ENCODE data around the gene CGB5.
"Not testable (repeated sequence)": the region's sequence is repeated elsewhere in the genome, so short reads cannot be mapped to it uniquely, and the experiment has no call there.

The CGB5 gene

DNA sequence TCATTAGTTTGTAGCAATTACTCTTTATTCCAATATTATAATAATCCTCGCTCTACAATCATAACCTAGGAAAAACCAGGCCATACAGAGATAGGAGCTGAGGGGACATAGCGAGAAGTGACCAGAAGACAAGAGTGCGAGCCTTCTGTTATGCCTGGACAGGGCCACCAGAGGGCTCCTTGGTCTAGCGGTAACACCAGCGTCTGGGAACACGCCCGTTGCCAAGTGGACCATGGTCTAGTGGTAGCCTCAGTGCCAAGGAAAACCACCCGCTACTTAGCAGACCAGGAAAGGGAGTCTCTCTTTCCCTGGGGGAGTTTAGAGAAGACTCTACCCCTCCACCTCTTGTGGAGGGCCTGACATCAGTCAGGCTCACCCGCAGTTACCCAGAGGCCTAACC is 31.2 kb downstream of the CGB5 start:
- H3K4me3 ChIP-seq (ENCODE audit: low read depth, low read length); DNase-seq (ENCODE audit: low read depth); in situ Hi-C loops (cut with HindIII; ENCODE audit: low sequenced_read_pairs): not testable (repeated sequence)
- peak; percentile 66 for TF ChIP-seq CTCF (IDR thresholded peaks at IDR 0.05; ENCODE audit: low read depth, low read length, missing control alignments)

- in situ Hi-C loops (cut with HindIII; ENCODE audit: low sequenced_read_pairs) = no loop called here
- no peak overlapping the region for H3K4me3 ChIP-seq (ENCODE audit: low read depth, low read length)
- DNase-seq (ENCODE audit: low read depth) = no peak
- TF ChIP-seq CTCF (IDR thresholded peaks at IDR 0.05; ENCODE audit: low read depth, low read length, missing control alignments) = no peak
Measured at GRCh38 chr19:49080392-49080791, 36.7 kb downstream of the CGB5 start.

- in situ Hi-C loops (cut with HindIII; ENCODE audit: low sequenced_read_pairs) = no loop called here
- no peak for DNase-seq (ENCODE audit: low read depth)
- no peak overlapping the region for H3K4me3 ChIP-seq (ENCODE audit: low read depth, low read length)
- TF ChIP-seq CTCF (IDR thresholded peaks at IDR 0.05; ENCODE audit: low read depth, low read length, missing control alignments) = no peak
Measured at GRCh38 chr19:49081273-49081672, 37.6 kb downstream of the CGB5 start.

- no peak for TF ChIP-seq CTCF (IDR thresholded peaks at IDR 0.05; ENCODE audit: low read depth, low read length, missing control alignments)
- no peak for DNase-seq (ENCODE audit: low read depth)
- peak overlapping the region; percentile 99 for H3K4me3 ChIP-seq (ENCODE audit: low read depth, low read length)
- in situ Hi-C loops (cut with HindIII; ENCODE audit: low sequenced_read_pairs) = no loop called here
Measured at GRCh38 chr19:49084206-49085019, 40.8 kb downstream of the CGB5 start.

- DNase-seq (ENCODE audit: low read depth) = peak; percentile 98
- no peak for TF ChIP-seq CTCF (IDR thresholded peaks at IDR 0.05; ENCODE audit: low read depth, low read length, missing control alignments)
- in situ Hi-C loops (cut with HindIII; ENCODE audit: low sequenced_read_pairs) = no loop called here
- peak within 1 kb of the TSS; percentile 99 for H3K4me3 ChIP-seq (ENCODE audit: low read depth, low read length)
Measured at GRCh38 chr19:49085020-49085867, 41.6 kb downstream of the CGB5 start, which contains the start of gene SNRNP70. TSS of gene SNRNP70 (plus strand) at chr19:49085451. CDS start at chr19:49086415, 964 bp downstream.

DNA sequence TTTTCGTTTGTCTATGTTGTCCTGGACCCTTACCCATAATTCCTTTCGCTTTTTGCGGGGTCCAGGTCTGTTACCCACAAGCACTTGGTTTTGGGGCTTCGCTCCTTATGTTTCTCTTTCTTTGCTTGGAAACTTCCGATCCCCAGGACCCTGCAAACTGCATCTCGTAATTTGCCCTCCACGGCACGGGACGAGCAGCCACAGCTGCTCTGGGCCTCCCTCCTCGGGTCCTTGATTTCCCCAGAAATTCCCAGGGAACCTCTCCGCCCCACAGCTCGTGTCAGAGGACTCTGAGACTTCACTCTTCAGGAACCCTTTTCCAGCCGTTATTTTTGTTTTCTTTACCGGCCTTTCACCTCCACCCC is 42.2 kb downstream of the CGB5 start:
- DNase-seq (ENCODE audit: low read depth) = no peak
- TF ChIP-seq CTCF (IDR thresholded peaks at IDR 0.05; ENCODE audit: low read depth, low read length, missing control alignments) = no peak
- peak overlapping the region; percentile 99 for H3K4me3 ChIP-seq (ENCODE audit: low read depth, low read length)
- in situ Hi-C loops (cut with HindIII; ENCODE audit: low sequenced_read_pairs) = no loop called here

All from astrocyte of the cerebellum (primary cell).